Measurements from ENCODE around the gene ABCC8. TPM values are rescaled to one million over a fixed set of nuclear protein-coding genes. Genes with fewer than 3 reads are reported as not detected.

ABCC8 gene
- total and polyA plus RNA-seq, 2 donors (not counting 3 experiments of a cell fraction or from before 2014, with no cell fraction given): not detected

GRCh38 chr11:17526326-17526725 lies 49.7 kb upstream of the ABCC8 start:
- H3K9ac ChIP-seq (replicated peaks; ENCODE audit: extremely low read depth, insufficient read depth, low read length): no peak overlapping the region

More at GRCh38 chr11:17526326-17526725, 49.7 kb upstream of the ABCC8 start:
- Histone ChIP-seq H3K9me3 (replicated peaks; ENCODE audit: control insufficient read depth, insufficient read depth, low read length) (no peaks in the 10 kb centered on the region), H3K4me1 (ENCODE audit: control insufficient read depth, extremely low read depth, insufficient read depth, low read length) (no peaks in the 10 kb centered on the region), H3K4me3 (replicated peaks in 1 of 3; ENCODE audit: insufficient read depth in 1 of 3, low read depth in 1 of 3, low read length in 3 of 3) (no peak overlapping the region), H3K36me3 (ENCODE audit: control insufficient read depth in 2 of 2, extremely low read depth in 1 of 2, insufficient read depth in 2 of 2, low read length in 2 of 2) (no peaks in the 10 kb centered on the region), H3K27ac (ENCODE audit: insufficient read depth, low read depth, low read length) (no peak overlapping the region), H3K4me2 (ENCODE audit: insufficient read depth, low read length) (no peak overlapping the region), H3K79me2 (ENCODE audit: control insufficient read depth, insufficient read depth, low read length) (no peaks in the 10 kb centered on the region), H3K27me3 (ENCODE audit: control insufficient read depth in 2 of 2, insufficient read depth in 2 of 2, low read length in 2 of 2) (peaks cover 0 to 3% of the 10 kb centered on the region in 2 experiments), H2AFZ (ENCODE audit: low read depth, low read length) (no peak overlapping the region), H3K9me1 (replicated peaks; ENCODE audit: control insufficient read depth, extremely low read depth, insufficient read depth, low read length) (no peaks in the 10 kb centered on the region), H4K20me1 (replicated peaks; ENCODE audit: control insufficient read depth, extremely low read depth, insufficient read depth, low read length) (no peaks in the 10 kb centered on the region)
- ChIA-PET POLR2A (no interaction called here), CTCF (no interaction called here)
- TF ChIP-seq JUN (IDR thresholded peaks at IDR 0.05; ENCODE audit: borderline replicate concordance, insufficient read depth, insufficient read length, low read depth) (no peak), FOS (IDR thresholded peaks at IDR 0.05; ENCODE audit: borderline replicate concordance, insufficient read depth, low read length) (no peak), POLR2A (IDR thresholded peaks at IDR 0.05; ENCODE audit: low read depth, low read length) (no peak), CTCF (IDR thresholded peaks at IDR 0.05; ENCODE audit: extremely low read depth in 1 of 2, insufficient read depth in 1 of 2, low read depth in 1 of 2, low read length in 2 of 2) (no peak), MAX (IDR thresholded peaks at IDR 0.05; ENCODE audit: insufficient read depth, insufficient read length) (no peak), EZH2 (IDR thresholded peaks at IDR 0.05; ENCODE audit: borderline replicate concordance, low read depth, low read length, severe bottlenecking) (no peak), POLR2AphosphoS5 (IDR thresholded peaks at IDR 0.05; ENCODE audit: insufficient read depth, low read depth, low read length) (no peak), MYC (IDR thresholded peaks at IDR 0.05; ENCODE audit: low read depth, low read length) (no peak), GATA2 (IDR thresholded peaks at IDR 0.05; ENCODE audit: insufficient read depth, insufficient read length, low read depth, low read length) (no peak)
- DNase-seq (ENCODE audit: low read depth, low spot score): no peak
- FAIRE-seq: no peak
- BruUV-seq (replicated peaks): no TSS peak
- dilution Hi-C loops (cut with MboI; ENCODE audit: extremely low pct_ligation_motif_present, low sequenced_read_pairs) (no loop called here), intact Hi-C loops (cut with micrococcal nuclease) (no loop called here)

Measured in endothelial cell of umbilical vein (primary cell).